SK-N-DZ (cell line): ENCODE measurements around the gene BRD7.
"Not testable (repeated sequence)": the region's sequence is repeated elsewhere in the genome, so short reads cannot be mapped to it uniquely, and the experiment has no call there.

Source experiments
- DNase-seq: peaks from one replicate; pipeline ENCODE4 v3.0.0-alpha.2; 2015; ENCODE audit warnings: low spot score

Gene BRD7

GRCh38 chr16:50359626-50360025, 9.2 kb downstream of the BRD7 start:
- no peak for DNase-seq

GRCh38 chr16:50354629-50355456, 13.9 kb downstream of the BRD7 start:
- no peak for DNase-seq

- DNase-seq = no peak
These were observed 14.7 kb downstream of the BRD7 start for GRCh38 chr16:50354082-50354481.

- DNase-seq = no peak
These were observed 16.8 kb downstream of the BRD7 start for GRCh38 chr16:50351952-50352351.

- no peak for DNase-seq
These were observed 17.7 kb downstream of the BRD7 start for GRCh38 chr16:50351116-50351515.

- not testable (repeated sequence) for DNase-seq
These were observed 23.6 kb downstream of the BRD7 start for GRCh38 chr16:50345210-50345609.

GRCh38 chr16:50343566-50343965, 25.2 kb downstream of the BRD7 start:
- DNase-seq = not testable (repeated sequence)

GRCh38 chr16:50340578-50340977, 28.2 kb downstream of the BRD7 start:
- no peak for DNase-seq

GRCh38 chr16:50338371-50339231, 30.2 kb downstream of the BRD7 start:
- no peak for DNase-seq

- DNase-seq = no peak
These were observed 31.9 kb downstream of the BRD7 start for GRCh38 chr16:50336884-50337283.

- no peak for DNase-seq
These were observed 33.4 kb downstream of the BRD7 start for GRCh38 chr16:50335196-50335958.

GRCh38 chr16:50334106-50334975, 34.4 kb downstream of the BRD7 start:
- no peak for DNase-seq

GRCh38 chr16:50332599-50332998, 36.2 kb downstream of the BRD7 start:
- DNase-seq = no peak

- no peak for DNase-seq
These were observed 37.2 kb downstream of the BRD7 start for GRCh38 chr16:50331570-50331969.

- DNase-seq = no peak
These were observed 39.2 kb downstream of the BRD7 start for GRCh38 chr16:50329446-50330189.

- DNase-seq = peak; percentile 22
These were observed 41.8 kb downstream of the BRD7 start for GRCh38 chr16:50326835-50327465.

GRCh38 chr16:50326264-50326663, 42.5 kb downstream of the BRD7 start:
- DNase-seq = no peak

- no peak for DNase-seq
These were observed 44.4 kb downstream of the BRD7 start for GRCh38 chr16:50324345-50324744.

- no peak for DNase-seq
These were observed 45.3 kb downstream of the BRD7 start for GRCh38 chr16:50323335-50324011.
